H9 (cell line): ENCODE measurements around the gene UMAD1. TPM values are rescaled to one million over a fixed set of nuclear protein-coding genes. Genes with fewer than 3 reads are reported as not detected.

Experiments
- DNase-seq: peaks from one replicate; pipeline ENCODE4 v3.0.0-alpha.2; 2017
- H2AFZ ChIP-seq: one replicate; pipeline ENCODE4 v1.6.1; 2013; ENCODE audit warnings: mild to moderate bottlenecking, low read length, control low read depth, moderate library complexity
- H2AK5ac ChIP-seq: 2 replicates; pipeline ENCODE4 v1.6.1; 2013; ENCODE audit warnings: low read length, control low read depth, mixed read lengths; ENCODE audit not compliant: insufficient read length
- H2BK120ac ChIP-seq: one replicate; pipeline ENCODE4 v1.6.1; 2013; ENCODE audit warnings: low read depth, mild to moderate bottlenecking, low read length, control low read depth, inconsistent platforms; ENCODE audit not compliant: poor library complexity, severe bottlenecking
- H2BK12ac ChIP-seq: 2 replicates; pipeline ENCODE4 v1.6.1; 2013; ENCODE audit warnings: low read length, control low read depth, mixed read lengths, low read depth; ENCODE audit not compliant: insufficient read length
- H2BK15ac ChIP-seq: 2 replicates; pipeline ENCODE4 v1.6.1; 2013; ENCODE audit warnings: low read depth, low read length, control low read depth
- H2BK20ac ChIP-seq: one replicate; pipeline ENCODE4 v1.6.1; 2013; ENCODE audit warnings: low read depth, mild to moderate bottlenecking, low read length, control low read depth, inconsistent platforms; ENCODE audit not compliant: poor library complexity, severe bottlenecking
- H2BK5ac ChIP-seq: 2 replicates; pipeline ENCODE4 v1.6.1; 2013; ENCODE audit warnings: low read length, control low read depth, mixed read lengths; ENCODE audit not compliant: insufficient read length
- H3K14ac ChIP-seq: 2 replicates; pipeline ENCODE4 v1.6.1; 2013; ENCODE audit warnings: low read length, control low read depth; ENCODE audit not compliant: insufficient read depth
- H3K18ac ChIP-seq: 2 replicates; pipeline ENCODE4 v1.6.1; 2013; ENCODE audit warnings: low read depth, mild to moderate bottlenecking, mixed read lengths, low read length, control low read depth; ENCODE audit not compliant: insufficient read length
- H3K23ac ChIP-seq: 2 replicates; pipeline ENCODE4 v1.6.1; 2013; ENCODE audit warnings: low read length, control low read depth, mixed read lengths, low read depth; ENCODE audit not compliant: insufficient read length
- H3K23me2 ChIP-seq: 2 replicates; pipeline ENCODE4 v1.6.1; 2013; ENCODE audit warnings: low read depth, mild to moderate bottlenecking, mixed read lengths, low read length, control low read depth; ENCODE audit not compliant: insufficient read length, poor library complexity, severe bottlenecking
- H3K27ac ChIP-seq: 2 replicates; pipeline ENCODE4 v1.5.1; 2013; ENCODE audit warnings: low read length, control low read depth, mixed read lengths, low read depth; ENCODE audit not compliant: insufficient read length
- H3K27me3 ChIP-seq: 2 replicates; pipeline ENCODE4 v1.6.1; 2013; ENCODE audit warnings: low read length, control low read depth, inconsistent platforms; ENCODE audit not compliant: insufficient read depth
- H3K4ac ChIP-seq: 2 replicates; pipeline ENCODE4 v1.6.1; 2013; ENCODE audit warnings: low read depth, mild to moderate bottlenecking, control low read depth, inconsistent platforms, low read length, moderate library complexity
- H3K4me1 ChIP-seq: 2 replicates; pipeline ENCODE4 v1.6.1; 2013; ENCODE audit warnings: low read length, control low read depth, inconsistent platforms; ENCODE audit not compliant: insufficient read depth
- H3K4me2 ChIP-seq: 2 replicates; pipeline ENCODE4 v1.6.1; 2013; ENCODE audit warnings: low read length, control low read depth, mixed read lengths; ENCODE audit not compliant: insufficient read length, insufficient read depth
- H3K56ac ChIP-seq: 2 replicates; pipeline ENCODE4 v1.6.1; 2013; ENCODE audit warnings: low read depth, mild to moderate bottlenecking, mixed read lengths, low read length, control low read depth; ENCODE audit not compliant: insufficient read length
- H3K79me1 ChIP-seq: 2 replicates; pipeline ENCODE4 v1.6.1; 2013; ENCODE audit warnings: low read depth, mild to moderate bottlenecking, moderate library complexity, low read length, control low read depth, inconsistent platforms; ENCODE audit not compliant: insufficient read depth, poor library complexity, severe bottlenecking
- H3K79me2 ChIP-seq: 2 replicates; pipeline ENCODE4 v1.6.1; 2013; ENCODE audit warnings: low read length, control low read depth, inconsistent platforms; ENCODE audit not compliant: insufficient read depth
- H3K9ac ChIP-seq: 2 replicates; pipeline ENCODE4 v1.6.1; 2013; ENCODE audit warnings: low read length, control low read depth, mixed read lengths; ENCODE audit not compliant: insufficient read length; ENCODE audit errors: extremely low read depth
- H3K9me3 ChIP-seq: one replicate; pipeline ENCODE4 v1.6.1; 2013; ENCODE audit warnings: low read depth, low read length, inconsistent platforms; ENCODE audit not compliant: control insufficient read depth
- H3T11ph ChIP-seq: one replicate; pipeline ENCODE4 v1.6.1; 2013; ENCODE audit warnings: mild to moderate bottlenecking, low read length, control low read depth, inconsistent platforms
- H4K20me1 ChIP-seq: one replicate; pipeline ENCODE4 v1.6.1; 2013; ENCODE audit not compliant: control insufficient read depth, insufficient read length, insufficient read depth
- H4K5ac ChIP-seq: 2 replicates; pipeline ENCODE4 v1.6.1; 2013; ENCODE audit warnings: low read depth, mild to moderate bottlenecking, mixed read lengths, low read length, control low read depth; ENCODE audit not compliant: insufficient read length
- H4K8ac ChIP-seq: replicated peaks from 2 replicates; pipeline ENCODE4 v1.6.1; 2013; ENCODE audit warnings: low read length, control low read depth, mixed read lengths, low read depth; ENCODE audit not compliant: insufficient read length
- H4K91ac ChIP-seq: 2 replicates; pipeline ENCODE4 v1.6.1; 2013; ENCODE audit warnings: low read depth, mild to moderate bottlenecking, moderate library complexity, mixed read lengths, low read length, control low read depth; ENCODE audit not compliant: insufficient read length
- H3K27ac Mint-ChIP-seq, 3 experiments: 2 replicates in 2 of 3; 3 replicates in 1 of 3; pipeline ENCODE4 v1.8.0; 2020 to 2021; ENCODE audit warnings: mixed read lengths in 3 of 3, mild to moderate bottlenecking in 1 of 3, moderate library complexity in 1 of 3
- H3K27me3 Mint-ChIP-seq: 2 replicates; pipeline ENCODE4 v1.8.0; 2021; ENCODE audit warnings: low read depth, mild to moderate bottlenecking, moderate library complexity, mixed read lengths
- H3K36me3 Mint-ChIP-seq, 3 experiments: 2 replicates in 2 of 3; 3 replicates in 1 of 3; pipeline ENCODE4 v1.8.0; 2020 to 2021; ENCODE audit warnings: low read depth in 3 of 3, mixed read lengths in 3 of 3; ENCODE audit not compliant: insufficient read depth in 1 of 3
- H3K4me1 Mint-ChIP-seq, 2 experiments: 2 replicates each; pipeline ENCODE4 v1.8.0; 2020; ENCODE audit warnings: mixed read lengths in 2 of 2
- H3K4me3 Mint-ChIP-seq, 2 experiments: 2 replicates in 1 of 2; 3 replicates in 1 of 2; pipeline ENCODE4 v1.8.0; 2020 to 2021; ENCODE audit warnings: mild to moderate bottlenecking in 2 of 2, mixed read lengths in 2 of 2, moderate library complexity in 1 of 2
- H3K9me3 Mint-ChIP-seq, 2 experiments: 2 replicates in 1 of 2; 3 replicates in 1 of 2; pipeline ENCODE4 v1.8.0; 2020; ENCODE audit warnings: mild to moderate bottlenecking in 2 of 2, mixed read lengths in 2 of 2, moderate library complexity in 1 of 2
- CTCF ChIP-seq: fragments of 200-600 bp; sonication (generic); conservative IDR thresholded peaks from 3 replicates; pipeline ENCODE4 v1.8.0; 2021; ENCODE audit warnings: antibody characterized with exemption, mild to moderate bottlenecking
- WGBS: extraction: QIAGEN DNeasy Blood & Tissue Kit; methylation state at CpG from one replicate; pipeline ENCODE4 v1.1.7; 2013; ENCODE audit warnings: missing lambda C conversion rate, low lambda C conversion rate, mixed read lengths; ENCODE audit not compliant: insufficient read length; ENCODE audit errors: extremely low coverage; 5-methylcytosine and 5-hydroxymethylcytosine counted together
- total RNA-seq: library from RNA; stranded (reverse); gene quantifications from 2 replicates; pipeline ENCODE4 v1.2.1, GENCODE V29; 2021

UMAD1 gene
- total RNA-seq, 1 experiment from 2014 or later: 8.9 TPM

- Histone ChIP-seq H2BK5ac (no peak overlapping the region), H2AK5ac (no peak overlapping the region), H3K18ac (no peak overlapping the region), H3K14ac (no peak overlapping the region), H2BK15ac (no peak overlapping the region), H4K20me1 (no peaks in the 10 kb centered on the region), H3K79me1 (no peaks in the 10 kb centered on the region), H4K8ac (no peak overlapping the region), H4K91ac (no peak overlapping the region), H2BK120ac (no peak overlapping the region), H4K5ac (no peak overlapping the region), H3K23me2 (no peaks in the 10 kb centered on the region), H2BK12ac (no peak overlapping the region), H2BK20ac (no peak overlapping the region), H3K4ac (no peak overlapping the region), H3K79me2 (no peaks in the 10 kb centered on the region), H3K9me3 (no peaks in the 10 kb centered on the region), H3K4me2 (no peak overlapping the region), H3K27ac (no peak overlapping the region), H3K27me3 (no peaks in the 10 kb centered on the region), H2AFZ (no peak overlapping the region), H3K4me1 (peaks cover 9% of the 10 kb centered on the region), H3T11ph (no peak overlapping the region), H3K56ac (no peak overlapping the region), H3K9ac (no peak overlapping the region), H3K23ac (no peak overlapping the region)
- Mint-ChIP-seq H3K27me3 (no peaks in the 10 kb centered on the region), H3K27ac (no peak overlapping the region), H3K4me3 (no peak overlapping the region), H3K9me3 (peaks cover 6% of the 10 kb centered on the region in 2 experiments; a peak in 4 of 5 replicates), H3K4me1 (peaks cover 29 to 38% of the 10 kb centered on the region in 2 experiments), H3K36me3 (peaks cover 0 to 10% (median 6%) of the 10 kb centered on the region in 3 experiments; a peak in 5 of 7 replicates)
- DNase-seq: no peak
- no peak for TF ChIP-seq CTCF
- no CpG with 5 or more reads among the region's 3 CpGs for WGBS
These were observed 268.1 kb downstream of the UMAD1 start for GRCh38 chr7:7908622-7909145.
